NOMO-1 treated with DMSO at 0.1 percent for 48 hours (cell line): ENCODE results near the gene CELF5.
A peak's percentile ranks its signal among the peaks of the same experiment; 100 is the strongest.

Experiments
- DNase-seq: peaks from one replicate; lab custom pipeline; 2025; ENCODE audit not compliant: unreplicated experiment; lab: John Stamatoyannopoulos, UW

The CELF5 gene

DNA sequence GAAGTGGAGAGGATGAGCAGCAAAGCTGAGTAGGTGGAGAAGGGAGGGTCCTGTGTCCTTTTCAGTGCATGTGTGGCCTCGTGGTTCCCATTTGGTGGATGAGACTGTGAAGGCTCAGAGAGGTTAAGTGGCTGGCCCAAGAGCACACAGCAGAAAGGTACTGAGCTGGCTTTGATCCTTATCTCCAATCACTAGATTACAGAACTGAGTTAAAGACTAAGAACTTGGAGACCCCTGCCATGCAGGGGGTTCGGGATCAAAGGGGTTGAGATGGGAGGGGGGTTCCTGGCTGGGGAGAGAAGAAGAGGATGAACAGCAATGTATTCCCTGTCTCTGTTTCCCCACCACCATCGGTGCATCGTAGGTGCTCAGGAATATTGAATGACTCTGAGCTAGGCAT, 11.8 kb downstream of the CELF5 start:
- no peak for DNase-seq

DNA sequence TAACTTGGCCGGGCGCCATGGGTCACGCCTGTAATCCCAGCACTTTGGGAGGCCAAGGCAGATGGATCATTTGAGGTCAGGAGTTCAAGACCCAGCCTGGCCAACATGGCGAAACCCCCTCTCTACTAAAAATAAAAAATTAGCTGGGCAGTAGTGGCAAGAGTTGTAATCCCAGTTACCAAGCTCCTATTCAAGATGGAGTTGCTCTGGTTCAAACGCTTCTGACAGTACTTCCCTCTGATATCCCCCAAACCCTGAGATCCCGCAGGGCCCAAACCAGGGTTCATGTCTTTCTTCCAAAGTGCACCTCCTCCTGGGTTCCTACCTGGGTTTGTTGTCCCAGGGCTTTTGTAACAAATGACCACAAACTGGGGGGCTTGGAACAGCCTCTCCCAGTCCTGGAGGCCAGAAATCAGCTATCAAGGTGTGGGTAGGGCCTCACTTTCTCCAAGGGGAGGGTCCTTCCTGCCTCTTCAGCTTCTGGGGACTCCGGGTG, 13.7 kb downstream of the CELF5 start:
- DNase-seq = no peak

DNA sequence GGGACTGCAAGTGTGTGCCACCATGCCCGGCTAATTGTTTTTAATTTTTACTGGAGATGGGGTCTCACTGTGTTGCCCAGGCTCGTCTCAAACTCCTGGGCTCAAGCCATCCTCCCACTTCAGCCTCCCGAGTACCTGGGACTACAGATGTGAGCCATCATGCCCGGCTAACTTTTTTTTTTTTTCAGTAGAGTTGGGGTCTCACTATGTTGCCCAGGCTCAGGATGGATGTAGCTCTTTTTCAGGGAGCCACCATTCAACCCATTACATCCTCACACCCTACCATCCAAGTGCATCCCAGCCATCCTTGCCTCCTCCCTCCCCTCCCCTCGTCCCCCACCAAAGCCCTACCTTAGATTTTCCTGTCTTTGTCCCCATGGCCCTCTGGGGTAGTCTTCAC, 14.9 kb downstream of the CELF5 start:
- no peak for DNase-seq

DNA sequence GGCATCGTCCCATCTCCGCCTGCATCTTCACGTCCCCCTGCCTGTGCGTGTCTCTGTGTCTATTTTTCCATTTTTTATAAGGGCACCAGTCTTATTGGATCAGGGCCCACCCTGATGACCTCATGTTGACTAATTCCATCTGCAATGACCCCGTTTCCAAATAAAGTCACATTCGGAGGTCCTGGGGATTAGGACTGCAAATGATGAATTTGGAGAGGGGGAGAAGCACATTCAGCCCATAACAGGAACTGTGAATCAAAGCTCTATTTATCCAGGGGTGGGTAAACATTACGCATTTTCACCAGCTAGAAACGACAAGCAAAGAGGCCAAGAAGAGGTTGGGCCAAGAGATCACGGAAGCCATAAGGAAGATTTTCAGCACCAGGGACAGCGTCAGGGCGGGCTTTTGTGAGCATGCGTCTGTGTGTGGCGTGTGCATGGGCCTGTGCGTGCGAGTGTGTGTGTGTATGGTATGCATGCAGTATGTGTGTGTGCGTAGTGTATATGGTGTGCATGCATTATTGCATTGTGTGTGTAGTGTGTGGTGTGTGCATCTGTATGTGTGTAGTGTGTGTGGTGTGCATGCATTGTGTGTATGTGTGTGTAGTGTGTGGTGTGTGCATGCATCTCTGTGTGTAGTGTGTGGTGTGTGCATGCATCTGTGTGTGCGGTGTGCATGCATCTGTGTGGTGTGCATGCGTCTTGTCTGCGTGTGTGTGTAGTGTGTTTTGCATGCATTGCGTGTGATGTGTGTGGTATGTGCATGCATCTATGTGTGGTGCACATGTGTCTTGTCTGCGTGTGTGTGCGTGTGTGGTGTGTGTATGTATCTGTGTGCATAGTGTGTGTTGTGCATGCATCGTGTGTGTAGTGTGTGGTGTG, 19.6 kb downstream of the CELF5 start:
- DNase-seq = peak; percentile 53

DNA sequence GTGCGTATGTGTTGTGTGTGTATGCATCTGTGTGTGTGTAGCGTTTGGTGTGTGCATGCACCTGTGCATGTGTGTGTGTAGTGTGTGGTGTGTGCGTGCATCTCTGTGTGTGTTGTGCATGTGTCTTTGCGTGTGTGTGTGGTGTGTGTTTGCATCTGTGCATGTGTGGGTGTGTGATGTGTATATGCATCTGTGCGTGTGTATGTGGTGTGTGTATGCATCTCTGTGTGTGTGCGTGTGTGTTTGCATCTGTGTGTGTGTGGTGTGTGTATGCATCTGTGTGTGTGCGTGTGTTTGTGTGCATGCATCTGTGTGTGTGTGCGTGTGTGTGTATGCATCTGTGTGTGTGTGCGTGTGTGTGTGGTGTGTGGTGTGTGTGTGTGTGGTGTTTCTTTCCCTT, 20.6 kb downstream of the CELF5 start:
- no peak for DNase-seq

DNA sequence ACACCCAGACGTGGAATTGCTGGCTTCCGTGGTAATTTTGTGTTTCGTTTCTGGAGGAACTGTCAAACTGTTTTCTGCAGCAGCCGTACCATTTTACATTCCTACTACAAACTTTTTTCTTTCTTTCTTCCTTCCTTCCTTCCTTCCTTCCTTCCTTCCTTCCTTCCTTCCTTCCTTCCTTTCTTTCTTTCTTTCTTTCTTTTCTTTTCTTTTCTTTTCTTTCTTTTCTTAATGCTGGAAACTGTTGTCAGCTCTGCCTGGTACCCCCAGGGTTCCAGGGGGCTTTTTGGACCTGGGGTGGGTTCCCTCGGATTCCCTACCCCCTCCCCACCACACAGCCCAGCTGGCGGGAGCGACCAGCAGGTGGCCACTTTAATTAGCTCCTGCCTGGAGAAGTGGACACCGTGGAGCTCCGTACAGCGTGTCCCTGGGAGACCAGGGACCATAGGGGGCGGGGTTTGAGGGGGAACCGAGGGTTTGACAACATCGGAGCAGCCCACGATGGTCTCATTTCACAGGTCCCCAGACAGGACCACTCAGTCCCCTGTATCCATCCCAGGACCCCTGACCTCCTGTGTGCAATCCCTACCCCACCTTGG, 24.4 kb downstream of the CELF5 start:
- DNase-seq = no peak

DNA sequence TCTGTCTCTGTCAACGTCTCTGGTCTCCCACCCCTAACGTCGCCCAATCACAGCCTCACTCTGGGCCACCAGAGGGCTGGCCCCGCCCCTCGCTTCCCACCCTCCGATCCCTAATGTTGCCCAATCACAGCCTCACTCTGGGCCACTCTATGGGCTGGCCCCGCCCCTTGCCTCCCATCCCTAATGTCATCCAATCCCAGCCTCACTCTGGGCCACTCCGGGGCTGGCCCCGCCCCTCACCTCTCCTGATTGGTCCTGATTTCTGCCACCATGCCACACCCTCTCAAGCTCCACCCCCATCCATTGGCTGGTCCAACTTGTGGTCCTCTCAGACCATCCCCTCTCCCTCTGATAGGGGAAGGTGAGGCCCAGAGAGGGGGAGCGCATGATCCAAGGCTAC, 24.9 kb downstream of the CELF5 start:
- DNase-seq = no peak

DNA sequence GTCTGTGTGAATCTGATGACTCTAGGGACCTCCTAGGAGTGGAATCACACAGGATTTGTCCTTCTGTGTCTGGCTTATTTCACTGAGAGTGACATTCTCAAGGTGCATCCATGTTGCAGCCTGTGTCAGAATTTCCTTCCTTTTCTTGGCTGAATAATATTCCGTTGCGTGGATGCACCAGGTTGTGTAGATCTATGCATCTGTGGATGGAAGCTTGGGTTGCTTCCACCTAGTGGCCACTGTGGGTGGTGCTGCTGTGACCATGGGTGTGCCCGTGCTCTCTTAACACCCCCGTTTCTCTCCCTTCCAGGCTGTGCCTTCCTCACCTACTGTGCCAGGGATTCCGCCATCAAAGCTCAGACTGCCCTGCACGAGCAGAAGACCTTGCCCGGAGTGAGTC, 26.2 kb downstream of the CELF5 start:
- no peak for DNase-seq

DNA sequence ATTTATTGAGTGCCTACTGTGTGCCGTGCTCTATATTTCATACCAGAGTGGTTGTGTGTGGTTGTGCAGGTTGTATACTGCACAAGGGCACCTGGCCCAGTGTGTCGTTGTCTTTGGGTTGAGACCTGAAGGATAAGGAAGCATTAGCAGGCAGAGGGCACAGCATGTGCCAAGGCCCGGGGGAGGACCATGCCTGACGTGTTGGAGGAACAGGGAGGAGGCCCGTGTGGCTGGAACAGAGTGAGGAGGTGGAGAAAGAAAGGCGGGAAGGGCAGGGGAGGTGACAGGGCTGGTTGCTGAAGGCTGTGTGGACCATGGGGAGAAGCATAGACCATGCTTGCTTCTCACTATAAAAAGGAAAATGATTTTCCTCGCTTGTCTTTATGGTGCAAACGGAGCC, 26.8 kb downstream of the CELF5 start:
- no peak for DNase-seq

DNA sequence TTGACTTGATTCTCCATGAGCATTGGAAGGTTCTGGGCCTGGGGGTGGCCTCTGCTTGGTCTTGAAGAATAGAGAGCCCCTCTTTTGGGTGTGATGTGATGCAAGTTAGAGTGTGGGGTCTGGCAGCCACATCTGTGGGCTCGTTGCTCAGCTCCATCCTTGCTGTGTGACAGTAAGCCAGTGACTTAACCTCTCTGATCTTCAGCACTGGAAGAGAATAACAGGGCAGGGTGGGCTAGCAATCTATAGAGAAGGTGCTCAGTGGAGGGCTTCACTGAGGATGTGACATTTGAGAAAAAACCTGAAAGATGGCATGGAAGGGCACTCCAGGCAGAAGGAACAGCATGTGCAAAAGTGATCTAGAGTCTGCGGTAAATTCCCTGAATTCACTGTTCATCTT, 28.2 kb downstream of the CELF5 start:
- DNase-seq = no peak

DNA sequence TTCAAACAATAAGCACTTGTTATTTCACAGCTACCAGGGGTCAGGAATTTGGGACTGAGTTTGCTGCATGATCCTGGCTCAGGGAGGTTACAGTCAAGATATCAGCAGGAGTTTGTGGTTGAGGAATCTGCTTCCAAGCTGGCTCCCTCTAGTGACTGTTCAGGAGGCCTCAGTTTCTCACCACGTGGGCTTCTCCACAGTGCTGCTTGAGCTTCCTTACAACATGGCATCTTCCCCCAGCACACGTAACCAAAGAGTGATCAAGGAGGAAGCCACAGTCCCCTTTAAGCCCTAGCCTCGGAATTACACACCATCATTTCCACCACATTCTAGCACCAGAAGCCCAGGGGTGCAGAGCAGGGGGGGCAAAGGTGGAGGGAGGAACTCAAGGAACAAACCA, 28.8 kb downstream of the CELF5 start:
- no peak for DNase-seq

DNA sequence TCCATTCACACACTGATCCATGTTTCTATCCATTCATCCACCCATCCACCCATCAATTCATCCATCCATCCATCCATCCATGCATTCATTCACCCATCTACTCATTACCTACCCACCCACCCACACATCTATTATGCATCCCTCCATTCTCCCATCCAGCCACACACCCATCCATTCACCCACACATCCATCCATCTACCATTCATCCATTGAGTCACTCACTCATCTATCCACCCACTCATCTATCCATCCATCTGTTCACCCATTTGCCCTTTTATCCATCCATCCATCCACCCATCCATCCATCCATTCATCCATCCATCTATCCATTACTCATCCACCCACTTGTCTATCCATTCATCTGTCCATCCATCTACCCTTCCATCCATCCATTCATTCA, 30.1 kb downstream of the CELF5 start:
- no peak for DNase-seq

DNA sequence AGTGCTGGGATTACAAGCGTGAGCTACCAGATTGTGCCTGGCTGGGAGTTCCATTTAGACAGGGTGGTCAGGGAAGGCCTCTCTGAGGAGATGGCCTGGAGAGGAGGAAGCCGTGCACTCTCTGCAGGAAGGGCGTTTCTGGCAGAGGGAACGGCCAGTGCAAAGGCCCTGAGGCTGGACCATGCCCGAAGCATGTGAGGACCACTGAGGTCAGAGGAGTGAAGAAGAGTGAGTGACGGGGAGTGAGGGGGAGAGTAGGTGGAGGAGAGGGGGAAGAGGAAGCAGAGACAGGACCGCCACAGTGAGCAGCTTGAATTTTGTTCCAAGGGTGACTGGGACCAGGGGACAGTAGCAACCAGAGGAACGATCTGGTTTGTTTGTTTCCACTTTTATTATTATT, 32.6 kb downstream of the CELF5 start:
- no peak for DNase-seq

DNA sequence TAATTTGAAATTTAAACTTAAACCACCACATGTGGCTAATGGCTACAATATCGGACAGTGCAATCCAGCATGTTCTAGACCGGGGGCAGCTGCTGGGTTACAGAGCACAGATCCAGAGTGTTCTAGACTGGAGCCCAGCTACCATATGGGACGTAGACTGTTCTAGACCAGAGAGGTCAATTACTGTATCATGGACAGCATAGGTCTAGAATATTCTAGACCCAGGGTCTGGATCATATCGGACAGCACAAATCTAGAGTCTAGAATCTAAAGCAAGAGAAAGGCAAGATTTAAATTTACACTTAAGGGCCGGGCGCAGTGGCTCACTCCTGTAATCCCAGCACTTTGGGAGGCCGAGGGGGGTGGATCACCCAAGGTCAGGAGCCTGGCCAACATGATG, 37.9 kb downstream of the CELF5 start:
- no peak for DNase-seq

DNA sequence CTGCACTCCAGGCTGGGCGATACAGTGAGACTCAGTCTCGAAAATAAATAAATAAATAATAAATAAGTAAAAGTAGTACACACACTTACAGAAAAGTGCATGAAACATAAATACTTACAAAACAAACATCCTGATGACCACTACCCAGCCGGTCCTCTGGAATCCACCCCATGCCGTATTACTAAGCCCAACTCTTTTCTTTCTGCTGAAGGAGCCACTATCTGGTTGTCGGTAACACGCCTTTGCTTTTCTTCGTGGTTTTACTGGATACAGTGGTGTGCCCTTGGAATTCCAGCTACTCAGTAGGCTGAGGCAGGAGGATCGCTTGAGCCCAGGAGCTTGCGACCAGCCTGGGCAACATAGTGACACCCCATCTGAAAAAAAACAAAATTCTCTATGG, 39.4 kb downstream of the CELF5 start:
- no peak for DNase-seq

DNA sequence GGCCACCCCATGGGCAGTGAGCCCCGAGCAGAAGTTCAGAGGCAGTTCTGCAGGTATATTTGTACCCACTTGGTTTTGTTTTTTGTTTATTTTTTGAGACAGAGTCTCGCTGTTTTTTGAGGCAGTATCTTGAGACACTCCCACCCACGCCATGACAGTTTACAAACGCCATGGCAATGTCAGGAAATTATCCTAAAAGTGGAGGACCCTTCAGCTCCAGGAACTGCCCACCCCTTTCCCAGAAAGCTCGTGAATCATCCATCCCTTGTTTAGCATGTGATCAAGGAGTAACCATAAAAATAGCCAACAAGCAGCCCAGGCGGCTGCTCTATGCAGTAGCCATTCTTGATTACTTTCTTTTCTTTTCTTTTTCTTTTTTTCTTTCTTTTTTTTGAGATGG, 41.0 kb downstream of the CELF5 start:
- no peak for DNase-seq

DNA sequence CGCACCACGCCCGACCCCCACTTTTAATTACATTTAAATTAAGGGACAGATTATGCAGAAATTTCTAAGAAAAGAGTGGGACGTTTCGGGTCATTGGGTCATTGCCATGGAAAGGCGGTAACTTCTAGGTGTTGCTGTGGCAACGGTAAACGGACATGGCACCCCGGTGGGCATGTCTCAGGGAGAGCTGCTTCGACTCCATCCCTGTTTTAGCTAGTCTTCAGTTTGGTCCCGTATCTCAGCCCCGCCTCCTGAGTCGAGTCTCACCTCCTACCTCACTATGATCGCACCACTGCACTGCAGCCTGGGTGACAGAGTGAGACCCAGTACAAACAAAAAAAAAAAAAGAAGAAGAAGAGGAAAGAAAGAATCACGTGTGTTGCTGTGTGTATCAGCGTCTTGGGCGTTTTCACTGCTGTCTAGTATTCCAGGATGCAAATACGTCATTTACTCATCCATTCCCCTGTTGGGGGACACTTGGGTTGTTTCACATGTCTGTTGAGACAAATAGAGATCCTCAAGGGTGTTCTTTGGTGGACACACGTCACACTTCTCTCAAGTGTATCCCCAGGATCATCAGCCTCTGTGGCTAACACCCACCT, 41.7 kb downstream of the CELF5 start:
- no peak for DNase-seq

DNA sequence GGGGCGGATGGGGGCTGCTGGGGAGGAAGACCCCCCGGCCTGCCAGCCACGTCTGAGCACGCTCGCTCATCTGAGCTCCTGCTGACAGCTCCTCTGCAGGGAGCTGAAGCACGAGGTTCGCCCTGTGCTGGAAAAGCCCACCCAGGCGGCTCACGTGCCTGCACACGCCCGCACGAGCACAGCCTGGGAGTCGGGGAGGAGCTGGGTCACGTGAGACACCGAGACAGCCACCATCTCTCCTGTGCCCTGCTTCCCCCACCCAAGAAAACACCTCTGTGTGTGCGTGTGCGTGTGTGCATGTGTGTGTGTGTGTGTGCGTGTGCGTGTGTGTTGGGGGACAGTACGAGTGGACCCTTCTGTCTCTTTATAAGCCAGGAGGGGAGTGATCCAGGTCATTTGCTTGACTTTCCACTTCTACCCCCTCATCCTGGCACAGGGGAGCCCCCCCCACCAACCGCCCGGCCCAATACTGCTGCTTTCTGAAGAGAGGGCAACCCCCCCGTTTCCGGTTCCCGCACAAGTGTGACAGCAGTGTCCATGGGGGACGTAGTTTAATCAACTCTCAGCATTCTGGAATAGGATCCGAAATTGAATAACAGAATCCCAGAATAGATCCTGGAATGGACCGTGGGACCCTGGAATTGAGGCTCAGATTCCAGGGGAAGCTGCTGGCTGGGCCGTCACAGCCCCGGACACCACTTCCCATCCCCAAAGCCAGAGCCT, 42.5 kb downstream of the CELF5 start:
- DNase-seq = no peak

DNA sequence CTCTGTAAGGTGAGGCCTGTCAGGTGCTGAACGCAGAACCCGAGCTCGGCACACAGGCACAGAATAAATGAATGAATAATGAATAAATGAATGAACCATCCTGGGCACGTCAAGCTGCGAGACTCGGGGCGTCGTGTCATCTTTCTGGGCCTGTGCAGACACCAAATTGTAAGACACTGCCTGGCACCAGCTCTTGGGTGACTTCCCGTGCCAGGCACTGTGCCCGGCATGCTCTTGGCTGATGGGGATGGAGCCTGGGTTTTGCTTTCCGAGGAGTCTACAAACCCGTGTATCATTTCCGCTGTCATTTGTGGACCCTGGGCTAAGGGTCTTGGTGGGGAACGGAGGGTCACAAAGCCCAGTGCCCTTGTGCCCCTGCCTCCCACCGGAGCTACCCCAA, 43.9 kb downstream of the CELF5 start:
- DNase-seq = no peak

DNA sequence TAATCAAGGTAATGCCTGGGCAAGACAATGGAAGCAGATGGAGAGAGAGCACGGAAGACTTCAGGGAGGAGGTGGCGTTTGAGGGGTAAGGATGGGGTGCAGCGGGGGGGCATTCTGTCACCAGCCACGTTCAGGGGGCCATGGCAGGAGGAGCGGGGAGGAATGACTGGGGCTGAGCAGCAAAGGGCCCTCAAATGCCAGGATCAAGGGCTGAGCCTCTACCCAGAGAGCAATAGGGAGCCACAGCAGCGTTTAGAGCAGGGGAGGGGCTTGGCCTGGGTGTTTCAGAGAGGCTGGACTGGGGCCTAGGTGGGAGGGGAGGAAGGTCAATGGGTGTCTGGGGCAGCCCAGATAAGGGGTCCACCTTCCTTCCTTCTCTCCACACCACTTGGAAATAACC, 44.3 kb downstream of the CELF5 start:
- DNase-seq = no peak

DNA sequence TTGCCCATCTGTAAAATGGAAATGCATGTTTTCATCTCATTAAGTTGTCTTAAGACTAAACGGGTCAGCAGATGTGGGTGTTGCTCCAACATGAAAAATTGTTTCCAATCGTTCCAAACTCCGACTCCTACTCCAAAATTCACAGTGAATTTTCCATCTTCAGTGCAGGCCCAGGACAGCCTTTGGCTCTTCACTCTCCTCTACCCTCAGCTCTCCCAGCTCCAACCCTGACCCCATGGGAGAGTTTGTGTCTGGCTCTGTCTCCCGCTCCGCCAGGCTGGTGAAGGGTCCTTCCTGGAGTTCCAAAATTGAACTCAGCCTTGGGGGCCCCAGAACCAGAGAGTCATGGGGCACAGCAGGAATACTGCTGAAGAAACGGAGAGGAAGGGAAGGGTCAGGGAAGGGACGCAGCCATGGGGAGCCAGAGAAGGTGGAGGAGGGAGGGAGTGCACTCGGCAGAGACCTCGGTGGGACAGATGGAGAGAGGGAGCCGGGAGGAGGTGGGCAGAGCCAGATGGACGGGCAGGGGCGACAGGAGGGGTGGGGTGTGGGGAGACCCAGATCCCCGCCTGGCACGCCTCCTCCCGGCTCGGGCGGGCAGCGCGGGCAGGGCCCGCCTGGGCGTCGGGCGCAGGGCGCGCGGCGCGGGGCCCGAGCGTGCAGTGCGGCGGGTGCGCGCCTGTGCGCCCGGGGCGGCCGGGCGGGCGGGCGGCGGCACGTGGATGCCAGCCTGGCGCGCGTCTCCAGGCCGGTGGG, 45.6 kb downstream of the CELF5 start:
- DNase-seq = no peak
